ENCODE data around the gene ALLC. TPM values are rescaled to one million over a fixed set of nuclear protein-coding genes. Genes with fewer than 3 reads are reported as not detected.

Gene ALLC
- total and polyA plus RNA-seq, 10 of the 15 experiments (the other 5 are each of a cell fraction or from before 2014, with no cell fraction given) = 0.05 TPM; not detected in 9

GRCh38 chr2:3625186-3625585, 32.8 kb upstream of the ALLC start:
- DNase-seq (ENCODE audit: low read depth, low spot score) = no peak
- Histone ChIP-seq H3K27me3 (replicated peaks in 1 of 2; ENCODE audit: control insufficient read depth in 2 of 2, insufficient read depth in 2 of 2, low read length in 1 of 2) (no peaks in the 10 kb centered on the region), H3K79me2 (ENCODE audit: control insufficient read depth, insufficient read depth, low read length) (no peaks in the 10 kb centered on the region), H3K4me3 (no peak overlapping the region), H3K27ac (ENCODE audit: control insufficient read depth, insufficient read depth) (no peak overlapping the region), H3K4me2 (ENCODE audit: control insufficient read depth, insufficient read depth) (no peak overlapping the region), H2AFZ (ENCODE audit: control insufficient read depth, low read depth, low read length) (no peak overlapping the region), H3K9me3 (replicated peaks; ENCODE audit: control insufficient read depth, insufficient read depth, low read length) (no peaks in the 10 kb centered on the region), H3K36me3 (ENCODE audit: control insufficient read depth in 2 of 2, insufficient read depth in 2 of 2, low read length in 1 of 2) (no peaks in the 10 kb centered on the region), H3K9ac (ENCODE audit: control insufficient read depth, insufficient read depth, low read length) (no peak overlapping the region), H4K20me1 (ENCODE audit: control insufficient read depth, insufficient read depth) (no peaks in the 10 kb centered on the region), H3K4me1 (ENCODE audit: control insufficient read depth, insufficient read depth, low read length) (peaks cover 8% of the 10 kb centered on the region; the same call in 1 of the 2 replicates)
- intact Hi-C loops (cut with micrococcal nuclease; ENCODE audit: unreplicated experiment) = no loop called here
- no peak for ATAC-seq
- FAIRE-seq = no peak
- ChIA-PET POLR2A (interaction anchor here (0.6 to 1.6 kb wide), 5 partner anchors 11 to 202 kb away, joined by 3 to 6 read pairs (median 4); partner anchors contain the start of gene RNASEH1), RAD21 (ENCODE audit: unreplicated experiment) (interaction anchor here (0.8 to 1.7 kb wide), 2 partner anchors 27 to 36 kb away, joined by 3 to 15 read pairs; no protein-coding TSS in a partner anchor), CTCF (no interaction called here), SMC1A (ENCODE audit: uncharacterized antibody, unreplicated experiment) (interaction anchor here (2.3 to 3.1 kb wide), 2 partner anchors 16 to 27 kb away, joined by 8 to 27 read pairs; no protein-coding TSS in a partner anchor)
- no TSS peak for BruUV-seq (replicated peaks)
- WGBS (ENCODE audit: insufficient coverage, insufficient replicate concordance, low lambda C conversion rate, missing lambda C conversion rate) = 92% methylated on average over 8 of the region's 8 CpGs
- TF ChIP-seq SP1 (IDR thresholded peaks at IDR 0.05; ENCODE audit: low read depth, low read length) (no peak), SMC3 (IDR thresholded peaks at IDR 0.05; ENCODE audit: borderline replicate concordance, low read length) (no peak), BCL11A (IDR thresholded peaks at IDR 0.05; ENCODE audit: low read depth, low read length) (no peak), DPF2 (IDR thresholded peaks at IDR 0.05) (no peak)
- in situ Hi-C loops (cut with MboI) = no loop called here

GRCh38 chr2:3626118-3626811, 31.7 kb upstream of the ALLC start:
- no peak overlapping the region for H2AFZ ChIP-seq (ENCODE audit: control insufficient read depth, low read depth, low read length)
- ChIA-PET SMC1A (ENCODE audit: uncharacterized antibody, unreplicated experiment) (no interaction called here), CTCF (interaction anchor here (0.6 kb wide), 1 partner anchor 26 kb away, joined by 4 read pairs; no protein-coding TSS in a partner anchor), RAD21 (ENCODE audit: unreplicated experiment) (no interaction called here), POLR2A (no interaction called here)
- no peak overlapping the region for H3K4me2 ChIP-seq (ENCODE audit: control insufficient read depth, insufficient read depth)
- no TSS peak for BruUV-seq (replicated peaks)
- WGBS (ENCODE audit: insufficient coverage, insufficient replicate concordance, low lambda C conversion rate, missing lambda C conversion rate) = 68% methylated on average over 12 of the region's 12 CpGs
- peaks cover 8% of the 10 kb centered on the region; the same call in 1 of the 2 replicates for H3K4me1 ChIP-seq (ENCODE audit: control insufficient read depth, insufficient read depth, low read length)
- FAIRE-seq (no peak), DNase-seq (ENCODE audit: low read depth, low spot score) (no peak), ATAC-seq (no peak)
- H3K79me2 ChIP-seq (ENCODE audit: control insufficient read depth, insufficient read depth, low read length) = no peaks in the 10 kb centered on the region
- H3K36me3 ChIP-seq (ENCODE audit: control insufficient read depth in 2 of 2, insufficient read depth in 2 of 2, low read length in 1 of 2) = no peaks in the 10 kb centered on the region
- H3K27me3 ChIP-seq (replicated peaks in 1 of 2; ENCODE audit: control insufficient read depth in 2 of 2, insufficient read depth in 2 of 2, low read length in 1 of 2) = no peaks in the 10 kb centered on the region
- no peak overlapping the region for H3K9ac ChIP-seq (ENCODE audit: control insufficient read depth, insufficient read depth, low read length)
- H3K27ac ChIP-seq (ENCODE audit: control insufficient read depth, insufficient read depth) = no peak overlapping the region
- intact Hi-C loops (cut with micrococcal nuclease; ENCODE audit: unreplicated experiment) (no loop called here), in situ Hi-C loops (cut with MboI) (no loop called here)
- no peaks in the 10 kb centered on the region for H4K20me1 ChIP-seq (ENCODE audit: control insufficient read depth, insufficient read depth)
- H3K9me3 ChIP-seq (replicated peaks; ENCODE audit: control insufficient read depth, insufficient read depth, low read length) = no peaks in the 10 kb centered on the region
- H3K4me3 ChIP-seq = no peak overlapping the region
- no peak for TF ChIP-seq EZH2 (IDR thresholded peaks at IDR 0.05; ENCODE audit: borderline replicate concordance, control insufficient read depth, low read depth, low read length)
- no peak for TF ChIP-seq CHD2 (IDR thresholded peaks at IDR 0.05; ENCODE audit: borderline replicate concordance, low read depth, low read length)
- TF ChIP-seq USF1 (IDR thresholded peaks at IDR 0.05; ENCODE audit: borderline replicate concordance, extremely low read length, insufficient read depth, low read depth, low read length) = no peak
- TF ChIP-seq BCL11A (IDR thresholded peaks at IDR 0.05; ENCODE audit: low read depth, low read length) = no peak
- no peak for TF ChIP-seq BACH1 (IDR thresholded peaks at IDR 0.05; ENCODE audit: borderline replicate concordance)
- no peak for TF ChIP-seq EGR1 (IDR thresholded peaks at IDR 0.05; ENCODE audit: borderline replicate concordance in 1 of 2, low read depth in 2 of 2, low read length in 2 of 2)
- TF ChIP-seq NR2C2 (IDR thresholded peaks at IDR 0.05; ENCODE audit: borderline replicate concordance, control insufficient read depth, insufficient read length, low read depth) = no peak
- TF ChIP-seq E4F1 (IDR thresholded peaks at IDR 0.05; ENCODE audit: borderline replicate concordance, partially characterized antibody) = no peak

Data from GM12878 (cell line).